GM12892 (cell line): Measurements from ENCODE around the gene FAHD1.
"Not testable (repeated sequence)": the region's sequence is repeated elsewhere in the genome, so short reads cannot be mapped to it uniquely, and the experiment has no call there.

Experiments used
- DNase-seq: peaks from one replicate; pipeline ENCODE4 v3.0.0; 2011; ENCODE audit not compliant: insufficient read length
- FAIRE-seq: peaks from 2 replicates; lab custom pipeline; 2011; peaks lifted over from hg19 to GRCh38; lab: Jason Lieb, UNC
- POLR2A ChIP-seq: IDR thresholded peaks from 2 replicates; pipeline ENCODE4 v1.6.1; 2011; ENCODE audit warnings: low read depth, low read length, control low read depth
- POLR2AphosphoS5 ChIP-seq: IDR thresholded peaks from 2 replicates; pipeline ENCODE4 v1.6.1; 2011; ENCODE audit warnings: low read depth, low read length, control low read depth
- TAF1 ChIP-seq: IDR thresholded peaks from 2 replicates; pipeline ENCODE4 v1.6.1; 2011; ENCODE audit warnings: low read depth, mild to moderate bottlenecking, control low read depth, low read length, borderline replicate concordance

FAHD1 gene

DNA sequence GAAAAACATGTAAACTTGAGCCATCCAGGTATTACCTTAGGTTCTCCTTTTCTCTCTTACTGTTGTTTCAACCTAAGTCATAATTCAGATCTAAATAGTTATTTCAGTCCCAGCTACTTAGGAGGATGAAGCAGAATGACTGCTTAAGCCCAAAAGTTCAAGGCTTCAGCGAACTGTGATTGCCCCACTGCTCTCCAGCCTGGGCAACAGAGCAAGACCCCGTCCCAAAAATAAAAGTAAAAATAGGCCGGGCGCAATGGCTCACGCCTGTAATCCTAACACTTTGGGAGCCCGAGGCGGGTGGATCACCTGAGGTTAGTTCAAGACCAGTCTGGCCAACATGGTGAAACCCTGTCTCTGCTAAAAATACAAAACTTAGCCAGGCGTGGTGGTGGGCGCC is 35.4 kb downstream of the FAHD1 start:
- no peak for TF ChIP-seq POLR2AphosphoS5
- no peak for TF ChIP-seq TAF1
- no peak for TF ChIP-seq POLR2A
- FAIRE-seq (no peak), DNase-seq (no peak)

DNA sequence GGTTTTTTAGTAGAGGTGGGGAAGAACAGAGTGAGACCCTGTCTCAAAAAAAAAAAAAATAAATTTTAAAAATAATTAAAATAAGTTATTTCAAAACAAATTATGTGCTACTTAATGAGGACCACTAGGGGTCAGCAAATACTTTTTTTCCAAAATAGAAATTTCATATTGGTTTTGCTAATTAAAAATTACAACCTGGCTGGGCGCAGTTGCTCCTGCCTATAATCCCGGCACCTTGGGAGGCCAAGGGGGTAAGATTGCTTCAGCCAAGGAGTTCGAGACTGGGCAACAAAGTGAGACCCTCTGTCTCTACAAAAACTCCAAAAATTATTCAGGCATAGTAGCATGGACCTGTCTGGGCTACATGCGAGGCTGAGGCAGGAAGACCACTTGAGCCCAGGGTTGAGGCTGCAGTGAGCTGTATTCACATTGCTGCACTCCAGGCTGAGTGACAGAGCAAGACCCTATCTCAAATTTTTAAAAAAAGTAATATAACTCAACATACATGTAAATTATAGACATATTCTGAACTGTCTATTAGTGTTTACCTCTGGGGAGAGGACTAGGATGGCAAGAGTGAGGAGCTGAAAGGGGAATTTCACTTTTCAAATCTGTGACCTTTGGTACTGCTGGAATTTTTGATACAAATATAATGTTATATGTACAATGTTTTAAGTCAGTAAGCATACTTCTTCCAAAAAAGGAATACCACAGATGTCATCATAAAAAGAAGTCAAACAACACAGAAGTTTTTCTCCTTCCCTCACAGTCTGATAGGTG is 36.9 kb downstream of the FAHD1 start:
- DNase-seq (no peak), FAIRE-seq (no peak)

DNA sequence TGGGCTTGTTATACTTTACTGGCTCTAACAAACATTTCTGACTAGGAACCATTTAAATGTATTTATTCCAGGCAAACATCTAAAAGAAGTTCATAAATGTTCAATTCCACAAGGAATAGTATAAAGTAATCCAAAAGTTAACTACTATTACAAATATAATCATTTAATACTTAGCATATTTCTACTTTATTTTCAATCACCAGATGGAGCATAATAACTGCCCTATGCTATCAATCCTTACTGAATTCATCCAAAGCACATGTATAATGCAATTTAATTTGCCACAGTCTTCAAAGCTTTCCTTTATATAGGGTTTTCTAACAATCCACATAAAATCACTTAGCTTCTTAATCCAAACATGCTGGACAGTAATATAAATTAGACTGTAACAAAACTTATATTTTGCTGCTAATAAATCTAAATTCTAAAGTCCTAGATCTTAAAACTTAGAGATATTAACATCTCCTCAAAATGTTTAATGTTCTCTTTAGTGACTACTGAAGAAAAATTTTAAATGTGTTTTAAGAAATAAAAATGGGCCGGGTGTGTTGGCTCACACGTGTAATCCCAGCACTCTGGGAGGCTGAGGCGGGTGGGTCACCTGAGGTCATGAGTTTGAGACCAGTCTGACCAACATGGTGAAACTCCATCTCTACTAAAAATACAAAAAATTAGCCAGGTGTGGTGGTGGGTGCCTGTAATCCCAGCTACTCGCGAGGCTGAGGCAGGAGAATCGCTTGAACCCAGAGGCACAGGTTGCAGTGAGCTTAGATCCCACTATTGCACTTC is 39.1 kb downstream of the FAHD1 start:
- DNase-seq (no peak), FAIRE-seq (no peak)
- no peak for TF ChIP-seq TAF1
- TF ChIP-seq POLR2A = no peak
- TF ChIP-seq POLR2AphosphoS5 = no peak

More for the DNA sequence above, 36.9 kb downstream of the FAHD1 start:
- no peak for TF ChIP-seq TAF1

DNA sequence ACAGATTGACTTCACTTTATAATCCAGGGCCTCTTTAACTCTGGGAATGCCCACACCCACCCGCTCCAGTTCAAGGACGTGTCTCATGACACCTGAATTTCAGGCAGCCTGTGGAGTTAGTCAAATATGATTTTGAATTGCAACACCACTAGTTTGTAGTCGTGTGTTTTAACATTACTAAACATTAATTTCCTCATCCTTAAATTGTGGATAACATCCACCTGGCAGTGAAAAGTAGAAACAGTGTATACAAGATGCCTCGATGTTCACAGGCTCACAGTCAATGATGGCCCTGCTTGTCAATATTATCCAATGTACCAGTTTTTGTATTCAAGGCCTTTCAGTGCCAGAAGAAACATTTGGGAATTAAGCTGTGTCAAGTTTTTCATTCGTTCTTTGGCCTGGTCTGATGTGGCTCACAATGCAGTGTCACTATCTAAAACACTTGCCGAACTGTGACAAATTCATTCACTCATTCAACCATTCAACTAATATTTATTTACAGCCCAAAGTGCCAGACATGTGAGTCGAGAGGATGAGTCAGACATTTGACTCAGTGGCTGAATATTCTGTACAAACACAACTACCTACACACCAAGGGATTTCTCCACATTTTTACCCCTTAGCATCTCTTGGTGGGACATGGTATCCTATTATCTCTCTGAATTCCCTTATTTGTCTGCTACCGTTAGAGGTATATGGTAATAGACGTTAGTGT is 43.5 kb downstream of the FAHD1 start:
- DNase-seq (no peak), FAIRE-seq (no peak)
- TF ChIP-seq POLR2A = no peak
- no peak for TF ChIP-seq POLR2AphosphoS5
- TF ChIP-seq TAF1 = no peak

DNA sequence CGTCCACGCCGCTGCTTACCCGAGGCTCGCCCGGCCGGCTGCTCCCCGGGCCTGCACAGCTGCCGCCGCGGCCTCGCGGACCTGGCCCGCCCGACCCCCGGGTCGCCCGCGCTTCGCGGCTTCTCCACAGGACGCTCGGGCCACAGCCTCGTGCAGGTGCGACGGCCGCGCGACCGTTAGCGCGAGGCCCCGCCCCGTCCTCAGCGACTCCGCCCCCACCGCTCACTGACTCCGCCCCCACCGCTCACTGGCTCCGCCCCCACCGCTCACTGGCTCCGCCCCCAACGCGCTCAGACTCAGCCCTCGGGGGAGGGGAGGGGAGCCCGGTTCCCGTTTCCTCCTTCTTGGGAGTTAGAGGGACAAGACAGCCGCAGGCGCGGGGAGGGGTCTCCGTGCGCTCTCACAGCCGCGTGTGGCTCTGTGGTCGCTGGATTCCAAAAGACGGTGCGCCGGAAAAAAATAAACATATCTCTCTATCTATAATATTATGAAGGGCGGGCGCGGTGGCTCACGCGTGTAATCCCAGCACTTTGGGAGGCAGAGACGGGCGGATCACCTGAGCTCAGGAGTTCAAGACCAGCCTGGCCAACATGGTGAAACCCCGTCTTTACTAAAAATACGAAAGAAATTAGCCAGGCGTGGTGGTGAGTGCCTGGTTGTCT is 45.1 kb downstream of the FAHD1 start, which contains the start of gene MEIOB:
Gene MEIOB, minus strand, starts transcription at position 191 of the 662 bp plus-strand sequence. CDS start 3,989 bp downstream, outside the sequence.
- no peak for DNase-seq
- TF ChIP-seq TAF1 (no peak), POLR2AphosphoS5 (no peak), POLR2A (no peak)
- FAIRE-seq = no peak

DNA sequence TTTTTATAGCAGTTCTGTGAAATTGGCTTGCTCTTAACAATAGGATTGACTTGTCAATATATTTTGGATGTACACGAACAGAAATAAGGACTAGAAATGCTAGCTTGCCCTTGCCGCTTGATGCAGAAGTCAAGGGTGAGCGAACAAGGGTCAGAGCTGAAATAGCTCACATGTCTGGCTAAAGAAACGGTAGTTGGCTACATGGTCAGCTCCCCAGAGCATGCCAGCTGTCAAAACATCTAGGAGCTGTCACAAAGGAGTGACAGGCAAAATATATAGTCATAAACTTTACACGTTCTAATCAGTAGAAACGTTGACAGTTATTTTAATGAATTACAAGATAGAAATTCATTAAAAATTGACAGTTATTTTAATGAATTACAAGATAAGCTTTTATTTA is 47.8 kb downstream of the FAHD1 start:
- no peak for DNase-seq
- no peak for TF ChIP-seq TAF1
- TF ChIP-seq POLR2AphosphoS5 = no peak
- no peak for TF ChIP-seq POLR2A
- FAIRE-seq = peak; percentile 14

DNA sequence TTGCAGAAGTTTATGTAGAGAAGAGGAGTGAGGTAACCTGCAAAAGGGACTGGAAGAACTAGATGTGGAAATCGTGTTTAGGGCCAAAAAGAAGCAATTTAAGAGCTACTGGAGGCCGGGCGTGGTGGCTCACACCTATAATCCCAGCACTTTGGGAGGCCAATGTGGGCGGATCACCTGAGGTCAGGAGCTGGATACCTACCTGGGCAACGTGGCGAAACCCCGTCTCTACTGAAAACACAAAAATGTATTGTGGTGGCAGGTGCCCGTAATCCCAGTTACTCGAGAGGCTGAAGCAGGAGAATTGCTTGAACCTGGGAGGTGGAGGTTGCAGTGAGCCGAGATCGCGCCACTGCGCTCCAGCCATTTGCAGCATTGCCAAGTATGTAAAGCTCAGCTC is 49.1 kb downstream of the FAHD1 start:
- FAIRE-seq, DNase-seq: not testable (repeated sequence)

DNA sequence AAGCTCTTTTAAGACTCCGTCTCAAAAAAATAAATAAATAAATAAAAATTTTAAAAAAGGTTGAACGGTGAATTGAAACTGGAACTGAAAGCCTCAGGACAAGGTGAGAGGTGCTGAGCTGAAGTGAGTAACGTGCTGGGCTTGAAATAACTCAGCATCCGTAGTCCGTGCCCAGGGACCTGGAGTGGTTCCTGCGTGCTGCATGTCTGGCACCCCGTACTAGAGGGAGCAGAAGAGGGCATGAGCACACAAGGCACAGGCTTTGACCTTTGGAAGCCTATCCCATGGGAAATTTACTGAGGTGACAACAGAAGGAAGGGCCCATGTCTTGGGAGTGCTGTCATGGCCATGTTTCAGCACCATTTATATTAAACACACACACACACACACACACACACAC is 49.5 kb downstream of the FAHD1 start:
- no peak for TF ChIP-seq TAF1
- FAIRE-seq = peak; percentile 85
- no peak for DNase-seq

DNA sequence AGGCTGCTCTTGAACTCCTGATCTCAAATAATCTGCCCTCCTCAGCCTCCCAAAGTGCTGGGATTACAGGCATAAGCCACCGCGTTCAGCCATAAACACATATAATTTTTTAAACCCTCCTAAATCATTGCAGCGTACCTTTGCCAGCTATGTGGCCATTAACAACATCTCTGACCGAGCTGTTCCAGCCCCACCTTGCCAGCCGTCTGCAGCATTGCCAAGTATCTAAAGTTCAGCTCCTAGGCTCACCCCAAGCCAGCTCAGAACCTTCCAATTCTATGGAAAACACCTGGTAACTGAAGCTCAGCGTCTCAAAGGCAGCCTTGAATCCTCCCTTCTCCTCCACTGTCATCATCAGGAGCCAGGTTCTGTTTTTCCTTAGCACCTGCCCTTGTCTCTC is 50.1 kb downstream of the FAHD1 start:
- no peak for TF ChIP-seq TAF1
- TF ChIP-seq POLR2A = no peak
- TF ChIP-seq POLR2AphosphoS5 = no peak
- no peak for DNase-seq
- FAIRE-seq = no peak

DNA sequence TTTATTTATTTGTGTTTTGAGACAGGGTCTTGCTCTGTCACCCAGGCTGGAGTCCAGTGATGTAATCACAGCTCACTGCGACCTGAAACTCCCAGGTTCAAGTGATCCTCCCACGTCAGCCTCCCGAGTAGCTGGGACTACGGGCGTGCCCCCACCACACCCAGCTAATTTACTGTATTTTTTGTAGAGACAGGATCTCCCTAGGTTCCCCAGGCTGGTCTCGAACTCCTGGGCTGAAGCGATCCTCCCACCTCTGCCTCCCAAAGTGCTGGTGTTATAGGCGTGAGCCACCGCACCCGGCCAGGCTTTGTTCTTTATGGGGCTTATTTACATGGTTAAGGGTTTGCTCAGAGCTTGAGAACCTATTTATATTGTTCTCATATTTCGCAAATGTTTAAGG is 50.8 kb downstream of the FAHD1 start:
- no peak for DNase-seq
- no peak for FAIRE-seq
- TF ChIP-seq TAF1 = no peak
- TF ChIP-seq POLR2AphosphoS5 = no peak
- TF ChIP-seq POLR2A = no peak

DNA sequence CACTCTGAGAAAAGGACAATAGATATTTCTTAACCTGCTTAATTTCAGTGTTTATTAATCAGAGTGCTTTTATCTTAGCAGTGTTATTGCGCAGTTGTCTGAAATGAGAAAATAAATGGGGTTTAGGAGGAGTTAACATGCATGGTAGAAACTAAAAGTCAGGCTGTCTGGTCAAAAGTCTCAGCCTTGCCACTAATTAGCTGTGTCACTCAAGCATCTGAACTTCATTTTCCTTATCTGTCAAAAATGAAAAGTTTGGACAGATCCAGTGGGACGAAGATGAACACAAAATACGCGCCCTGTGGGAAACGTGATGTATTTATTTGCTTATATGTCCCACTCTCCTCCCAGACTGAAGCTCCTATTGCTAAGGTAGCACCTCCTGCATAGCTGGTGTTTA is 51.2 kb downstream of the FAHD1 start:
- DNase-seq (no peak), FAIRE-seq (no peak)
- TF ChIP-seq POLR2AphosphoS5 (no peak), POLR2A (no peak), TAF1 (no peak)
